KOPT-K1 (cell line): ENCODE results near the gene PARVB.

Experiments used
- H3K27ac ChIP-seq: fragments of 200-600 bp; sonication (generic); 2 replicates; pipeline ENCODE4 v1.5.1; 2016; ENCODE audit warnings: antibody characterized with exemption, mild to moderate bottlenecking, low read depth, low read length; ENCODE audit not compliant: poor library complexity, severe bottlenecking
- H3K36me3 ChIP-seq: fragments of 200-600 bp; sonication (generic); 2 replicates; pipeline ENCODE4 v1.5.1; 2017; ENCODE audit warnings: antibody characterized with exemption, mild to moderate bottlenecking, low read length, moderate library complexity; ENCODE audit not compliant: insufficient read depth
- H3K9me3 ChIP-seq: fragments of 200-600 bp; sonication (generic); 2 replicates; pipeline ENCODE4 v1.5.1; 2017; ENCODE audit warnings: antibody characterized with exemption, low read length, mild to moderate bottlenecking; ENCODE audit not compliant: insufficient read depth, poor library complexity, severe bottlenecking

PARVB gene

DNA sequence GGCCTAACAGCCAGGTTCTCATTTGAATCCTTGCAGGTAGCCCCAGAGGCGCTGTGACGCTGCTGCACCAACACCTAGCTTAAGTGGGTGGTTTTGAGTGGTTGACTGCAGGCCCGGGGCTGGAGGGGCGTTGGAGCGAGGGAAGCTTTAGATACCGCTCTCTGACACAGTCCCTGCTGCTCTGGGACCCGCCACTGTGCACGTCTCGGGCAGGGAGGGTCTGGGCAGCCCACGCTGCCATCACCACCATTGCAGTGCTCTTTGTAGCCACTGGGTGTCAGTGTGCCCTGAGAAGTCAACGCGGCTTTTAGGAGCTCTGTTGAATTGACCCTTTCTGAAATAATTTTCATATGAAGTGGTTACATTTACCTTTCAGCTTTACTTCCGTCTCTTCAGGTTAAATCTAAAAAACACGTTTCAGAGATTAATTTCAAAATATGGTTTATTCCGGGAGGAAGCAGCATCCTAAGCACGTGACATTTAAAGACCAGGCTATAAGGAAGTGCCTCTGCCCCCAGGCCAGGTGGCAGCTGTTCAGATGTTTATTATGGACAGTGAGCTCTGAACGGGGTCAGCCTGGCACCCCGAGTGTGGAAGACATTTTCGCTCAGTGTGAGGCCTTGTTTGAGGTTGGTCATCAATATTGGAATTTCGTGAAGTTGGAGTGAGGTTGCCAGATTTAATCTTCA lies 30.9 kb upstream of the PARVB start:
- H3K27ac ChIP-seq: no peak overlapping the region
- H3K36me3 ChIP-seq: peaks cover 100% of the 10 kb centered on the region
- no peaks in the 10 kb centered on the region for H3K9me3 ChIP-seq

DNA sequence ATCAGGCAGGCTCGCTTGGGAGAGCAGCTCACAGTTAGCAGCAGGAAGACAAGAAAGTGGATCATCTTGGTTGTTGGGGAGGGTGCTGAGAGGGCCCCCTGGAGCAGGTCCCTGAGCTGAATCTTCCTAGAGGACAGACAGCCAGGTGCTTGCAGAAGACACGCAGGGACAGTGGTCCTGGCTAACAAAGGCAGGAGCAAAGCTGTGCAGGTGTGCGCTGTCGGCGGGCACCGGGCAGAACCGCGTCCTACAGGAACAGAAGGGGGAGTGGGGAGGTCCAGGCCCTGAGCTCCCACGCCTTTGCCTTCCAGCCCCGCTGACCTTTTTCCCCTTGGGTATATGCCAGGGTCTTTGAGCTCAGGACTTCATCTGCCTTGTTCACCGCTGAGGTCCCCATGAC lies 30.1 kb upstream of the PARVB start:
- H3K27ac ChIP-seq: no peak overlapping the region
- no peaks in the 10 kb centered on the region for H3K9me3 ChIP-seq

DNA sequence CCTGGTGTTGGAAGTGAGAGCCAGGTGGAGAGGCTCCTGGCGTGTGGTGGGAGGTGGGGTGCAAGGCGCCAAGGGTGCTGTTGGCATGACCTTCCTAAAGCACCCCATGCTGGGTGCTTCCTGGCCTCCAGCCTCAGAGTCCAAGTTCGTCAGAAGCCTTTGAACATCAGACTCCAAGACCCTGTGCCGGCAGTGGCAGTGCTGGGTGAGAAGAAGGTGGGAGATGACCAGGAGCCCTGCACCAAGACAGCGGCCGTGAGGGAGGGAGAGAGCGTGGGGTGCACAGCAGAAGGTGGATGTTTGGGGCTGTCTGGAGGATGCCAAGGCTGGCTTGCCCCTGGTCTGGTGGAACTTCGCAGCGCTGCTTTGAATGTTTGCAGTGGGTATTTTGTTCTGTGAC lies 29.7 kb upstream of the PARVB start:
- Histone ChIP-seq H3K9me3 (no peaks in the 10 kb centered on the region), H3K36me3 (peaks cover 100% of the 10 kb centered on the region), H3K27ac (no peak overlapping the region)

More for the DNA sequence above, 30.1 kb upstream of the PARVB start:
- peaks cover 100% of the 10 kb centered on the region for H3K36me3 ChIP-seq

DNA sequence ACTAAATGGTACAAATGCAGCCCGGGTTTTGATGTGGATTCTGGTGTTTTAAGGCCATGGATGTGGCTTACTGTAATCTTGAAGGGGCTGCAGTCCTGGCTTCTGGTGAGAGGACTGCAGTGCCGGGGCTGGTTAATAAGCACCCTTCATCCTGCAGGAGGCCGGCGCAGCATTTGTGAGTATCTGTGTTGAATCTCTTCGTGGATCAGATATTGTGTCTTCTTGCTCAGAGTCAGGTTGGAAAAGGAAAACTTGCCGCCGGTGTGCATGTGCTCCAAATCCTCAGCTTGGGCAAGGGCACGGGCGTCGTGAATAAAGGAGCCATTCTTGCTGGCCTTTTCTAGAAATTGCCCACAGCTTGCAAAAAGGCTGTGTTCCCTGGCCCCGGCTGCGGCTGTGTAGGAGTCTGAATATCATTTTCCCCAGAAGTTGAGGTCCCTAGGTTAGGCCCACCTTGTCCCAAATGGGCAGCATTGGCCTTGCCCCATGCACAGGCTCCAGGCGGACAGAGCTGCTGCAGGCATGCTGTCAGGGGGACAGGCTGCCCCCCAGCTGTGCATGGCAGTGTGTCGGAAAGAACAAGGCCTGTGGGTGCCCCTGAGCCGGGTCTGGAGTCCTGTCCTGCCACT lies 28.9 kb upstream of the PARVB start:
- H3K36me3 ChIP-seq: peaks cover 99% of the 10 kb centered on the region
- H3K27ac ChIP-seq: no peak overlapping the region
- no peaks in the 10 kb centered on the region for H3K9me3 ChIP-seq

GRCh38 chr22:43995798-43996169 lies 28.3 kb upstream of the PARVB start:
- Histone ChIP-seq H3K9me3 (no peaks in the 10 kb centered on the region), H3K36me3 (peaks cover 94% of the 10 kb centered on the region), H3K27ac (no peak overlapping the region)

DNA sequence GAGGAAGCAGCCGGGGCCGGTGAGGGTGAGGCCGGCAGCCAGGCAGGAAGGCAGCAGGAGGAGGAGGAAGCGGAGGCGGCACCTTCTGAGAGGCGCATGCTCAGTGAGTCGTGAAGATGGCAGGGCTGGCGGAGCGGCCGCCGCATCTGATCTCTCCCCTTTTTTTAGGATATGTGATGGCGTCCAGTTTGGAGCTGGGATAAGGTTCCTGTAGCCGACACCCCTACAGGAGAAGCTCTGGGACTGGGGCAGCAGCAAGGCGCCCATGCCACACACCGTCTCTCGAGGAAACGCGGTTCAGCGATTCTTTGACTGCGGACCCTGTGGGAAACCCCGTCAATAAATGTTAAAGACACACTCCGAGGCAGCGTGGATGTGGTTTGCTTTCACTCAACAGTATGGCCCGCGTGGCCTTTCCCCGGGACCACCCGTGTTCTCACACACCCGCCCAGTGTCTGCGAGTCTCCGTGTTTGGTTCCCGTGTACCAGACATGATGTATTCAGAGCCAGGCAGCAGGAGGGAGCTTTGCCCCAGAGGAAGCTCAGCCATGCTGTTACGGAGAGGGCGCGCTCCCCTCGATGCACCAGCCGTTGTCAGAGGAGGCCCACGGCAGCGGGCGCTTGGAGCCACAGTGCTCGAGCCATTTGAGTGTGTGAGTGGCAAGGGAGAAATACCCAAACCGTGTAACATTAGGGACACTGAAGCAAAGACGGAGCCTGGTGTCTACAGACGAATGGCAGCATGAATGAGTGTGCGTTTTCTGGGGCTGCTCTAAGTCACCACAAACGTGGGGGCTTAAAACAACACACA lies 27.7 kb upstream of the PARVB start:
- H3K9me3 ChIP-seq: no peaks in the 10 kb centered on the region
- H3K27ac ChIP-seq: no peak overlapping the region
- H3K36me3 ChIP-seq: peaks cover 88% of the 10 kb centered on the region

DNA sequence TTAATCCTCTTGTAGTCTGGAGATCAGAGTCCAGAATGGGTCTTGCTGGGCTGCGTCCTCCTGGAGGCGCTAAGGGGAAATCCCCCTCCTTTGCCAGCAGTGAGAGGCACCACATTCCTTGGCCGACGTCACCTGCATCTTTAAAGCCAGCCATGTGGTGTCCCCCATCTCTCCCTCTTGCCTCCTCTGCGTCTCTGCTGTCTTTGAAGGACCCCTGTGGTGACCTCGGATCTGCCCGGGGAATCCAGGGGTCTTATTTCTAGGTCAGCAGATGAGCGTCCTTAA lies 27.2 kb upstream of the PARVB start:
- Histone ChIP-seq H3K9me3 (no peaks in the 10 kb centered on the region), H3K36me3 (peaks cover 83% of the 10 kb centered on the region), H3K27ac (no peak overlapping the region)

- H3K27ac ChIP-seq: no peak overlapping the region
- no peaks in the 10 kb centered on the region for H3K9me3 ChIP-seq
- H3K36me3 ChIP-seq: peaks cover 64% of the 10 kb centered on the region
Observed at GRCh38 chr22:43998679-43999264, 25.3 kb upstream of the PARVB start.

- no peaks in the 10 kb centered on the region for H3K9me3 ChIP-seq
- H3K27ac ChIP-seq: no peak overlapping the region
- H3K36me3 ChIP-seq: peaks cover 58% of the 10 kb centered on the region
Observed at GRCh38 chr22:43999378-43999777, 24.7 kb upstream of the PARVB start.

GRCh38 chr22:44000123-44000522 lies 24.0 kb upstream of the PARVB start:
- no peak overlapping the region for H3K27ac ChIP-seq
- peaks cover 51% of the 10 kb centered on the region for H3K36me3 ChIP-seq
- no peaks in the 10 kb centered on the region for H3K9me3 ChIP-seq

- H3K36me3 ChIP-seq: peaks cover 37% of the 10 kb centered on the region
- no peak overlapping the region for H3K27ac ChIP-seq
- H3K9me3 ChIP-seq: peaks cover 4% of the 10 kb centered on the region
Observed at GRCh38 chr22:44001521-44001920, 22.6 kb upstream of the PARVB start.

DNA sequence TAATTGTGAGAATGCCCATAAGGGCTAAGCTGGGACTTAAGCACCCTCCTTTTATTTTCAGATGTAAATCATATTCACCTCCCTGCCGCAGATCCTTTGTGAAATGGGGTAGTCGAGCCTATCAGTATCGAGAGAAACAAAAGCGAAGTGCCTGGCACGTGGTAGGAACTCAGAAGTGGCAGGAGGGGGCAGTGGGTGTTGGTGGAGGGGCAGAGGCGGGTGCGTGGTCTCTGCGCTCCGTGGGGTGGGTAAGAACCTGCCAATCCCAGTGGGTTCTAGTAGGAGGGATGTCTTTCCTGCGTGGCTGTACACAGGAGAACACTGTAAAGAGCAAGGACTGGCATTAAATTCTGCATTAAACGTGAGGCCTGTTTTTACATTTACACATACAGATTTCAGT lies 21.8 kb upstream of the PARVB start:
- peaks cover 29% of the 10 kb centered on the region for H3K36me3 ChIP-seq
- H3K27ac ChIP-seq: no peak overlapping the region
- H3K9me3 ChIP-seq: peaks cover 4% of the 10 kb centered on the region

- Histone ChIP-seq H3K27ac (no peak overlapping the region), H3K36me3 (peaks cover 22% of the 10 kb centered on the region), H3K9me3 (peaks cover 4% of the 10 kb centered on the region)
Observed at GRCh38 chr22:44002997-44003396, 21.1 kb upstream of the PARVB start.

DNA sequence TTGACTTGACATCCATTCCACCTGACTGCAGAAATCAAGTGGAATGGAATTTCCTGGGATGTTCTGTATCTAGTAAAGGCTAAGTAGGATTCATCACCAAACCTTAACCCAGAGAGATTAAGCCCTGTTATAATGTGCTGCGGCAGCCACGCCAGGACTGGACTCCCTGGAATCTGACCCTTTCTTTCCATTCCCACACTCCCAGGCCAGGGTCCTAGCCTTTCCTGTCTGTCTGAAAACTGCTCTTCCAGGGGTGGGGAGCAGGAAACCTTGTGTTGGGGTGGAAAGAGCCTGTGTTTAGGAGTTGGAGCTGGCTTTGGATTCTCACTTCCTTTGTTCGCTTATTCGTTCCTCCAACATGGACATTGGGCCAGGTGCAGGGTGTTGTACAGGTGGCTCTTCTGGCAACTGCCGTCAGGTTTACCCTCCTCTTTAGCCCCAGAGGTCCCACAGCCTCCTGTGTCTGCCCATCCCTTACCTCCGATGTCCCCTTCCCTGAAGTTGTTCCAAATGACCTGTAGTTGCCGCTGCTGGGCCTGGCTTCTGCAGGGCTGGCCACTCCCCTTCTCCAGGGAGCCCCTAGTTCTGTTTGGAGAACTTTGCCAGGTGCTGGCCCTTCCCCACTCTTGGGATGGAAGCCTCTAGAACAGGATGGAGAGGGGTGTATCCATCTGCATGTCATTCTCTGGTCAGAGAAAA lies 20.5 kb upstream of the PARVB start:
- H3K9me3 ChIP-seq: peaks cover 4% of the 10 kb centered on the region
- H3K27ac ChIP-seq: no peak overlapping the region
- peaks cover 16% of the 10 kb centered on the region for H3K36me3 ChIP-seq

GRCh38 chr22:44004104-44004460 lies 20.0 kb upstream of the PARVB start:
- Histone ChIP-seq H3K9me3 (peaks cover 4% of the 10 kb centered on the region), H3K36me3 (peaks cover 11% of the 10 kb centered on the region), H3K27ac (no peak overlapping the region)
